ENCODE data around the gene ZNF135.
A peak's percentile ranks its signal among the peaks of the same experiment; 100 is the strongest.

Gene ZNF135

DNA sequence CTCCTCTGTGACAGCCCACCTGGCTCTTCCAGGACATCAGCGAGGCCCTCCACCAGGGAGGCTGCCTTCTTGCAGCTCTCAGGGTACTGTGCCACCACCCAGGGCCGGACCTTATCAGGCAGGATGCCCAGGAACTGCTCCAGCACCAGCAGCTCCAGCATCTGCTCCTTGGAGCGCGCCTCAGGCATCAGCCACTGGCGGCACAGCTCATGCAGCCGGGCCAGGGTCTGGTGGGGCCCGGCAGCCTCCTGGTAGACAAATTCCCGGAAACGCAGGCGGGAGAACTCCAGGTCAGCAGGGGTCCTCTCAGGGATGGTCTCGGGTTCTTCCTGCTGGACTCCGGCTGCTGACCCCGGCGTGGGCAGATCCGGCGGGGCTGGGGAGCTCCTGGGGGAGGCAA is 30.8 kb downstream of the ZNF135 start:
- no peak for DNase-seq (ENCODE audit: low read depth)
- TF ChIP-seq, protein P1, sequence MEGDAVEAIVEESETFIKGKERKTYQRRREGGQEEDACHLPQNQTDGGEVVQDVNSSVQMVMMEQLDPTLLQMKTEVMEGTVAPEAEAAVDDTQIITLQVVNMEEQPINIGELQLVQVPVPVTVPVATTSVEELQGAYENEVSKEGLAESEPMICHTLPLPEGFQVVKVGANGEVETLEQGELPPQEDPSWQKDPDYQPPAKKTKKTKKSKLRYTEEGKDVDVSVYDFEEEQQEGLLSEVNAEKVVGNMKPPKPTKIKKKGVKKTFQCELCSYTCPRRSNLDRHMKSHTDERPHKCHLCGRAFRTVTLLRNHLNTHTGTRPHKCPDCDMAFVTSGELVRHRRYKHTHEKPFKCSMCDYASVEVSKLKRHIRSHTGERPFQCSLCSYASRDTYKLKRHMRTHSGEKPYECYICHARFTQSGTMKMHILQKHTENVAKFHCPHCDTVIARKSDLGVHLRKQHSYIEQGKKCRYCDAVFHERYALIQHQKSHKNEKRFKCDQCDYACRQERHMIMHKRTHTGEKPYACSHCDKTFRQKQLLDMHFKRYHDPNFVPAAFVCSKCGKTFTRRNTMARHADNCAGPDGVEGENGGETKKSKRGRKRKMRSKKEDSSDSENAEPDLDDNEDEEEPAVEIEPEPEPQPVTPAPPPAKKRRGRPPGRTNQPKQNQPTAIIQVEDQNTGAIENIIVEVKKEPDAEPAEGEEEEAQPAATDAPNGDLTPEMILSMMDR (IDR thresholded peaks at IDR 0.05; ENCODE audit: insufficient read depth, low read depth, low read length, missing control alignments): no peak
- no peak overlapping the region for H3K4me3 ChIP-seq (ENCODE audit: low read length)

DNA sequence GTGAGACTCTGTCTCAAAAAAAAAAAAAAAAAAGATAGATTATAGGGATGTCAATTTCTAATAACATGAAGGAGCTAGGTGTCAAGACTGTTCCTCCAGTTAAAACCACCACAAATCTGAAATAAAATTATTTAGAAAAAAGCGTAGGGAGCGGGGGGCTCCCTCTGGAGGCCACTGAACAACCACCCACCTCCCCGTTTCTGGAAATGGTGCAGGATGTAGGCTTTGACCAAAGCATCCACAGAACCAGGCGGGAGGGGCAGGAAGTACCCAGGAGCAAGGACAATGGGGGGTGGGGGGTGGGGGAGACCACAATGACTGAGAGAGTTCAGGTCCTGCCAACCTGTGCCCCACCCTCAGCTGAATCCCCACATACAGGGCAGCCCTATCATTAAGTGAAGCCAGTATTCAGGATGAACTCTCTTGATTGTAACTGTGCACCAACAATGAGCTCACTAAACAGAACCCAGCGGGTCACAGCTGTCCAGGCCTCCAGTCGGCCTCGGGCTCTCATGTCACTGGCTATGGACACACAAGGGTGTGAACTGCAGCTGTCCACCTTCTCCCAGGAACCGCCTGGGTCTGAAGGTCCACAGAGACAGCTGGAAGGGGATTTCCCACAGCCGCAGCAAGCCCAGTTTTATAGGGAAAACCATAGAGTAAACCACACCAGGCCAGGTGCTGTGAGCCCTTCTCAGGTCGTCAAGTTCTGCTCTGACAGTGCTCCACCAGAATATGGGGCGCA is 32.3 kb downstream of the ZNF135 start:
- no peak overlapping the region for H3K4me3 ChIP-seq (ENCODE audit: low read length)
- TF ChIP-seq, protein P1 (IDR thresholded peaks at IDR 0.05; ENCODE audit: insufficient read depth, low read depth, low read length, missing control alignments): no peak
- no peak for DNase-seq (ENCODE audit: low read depth)

DNA sequence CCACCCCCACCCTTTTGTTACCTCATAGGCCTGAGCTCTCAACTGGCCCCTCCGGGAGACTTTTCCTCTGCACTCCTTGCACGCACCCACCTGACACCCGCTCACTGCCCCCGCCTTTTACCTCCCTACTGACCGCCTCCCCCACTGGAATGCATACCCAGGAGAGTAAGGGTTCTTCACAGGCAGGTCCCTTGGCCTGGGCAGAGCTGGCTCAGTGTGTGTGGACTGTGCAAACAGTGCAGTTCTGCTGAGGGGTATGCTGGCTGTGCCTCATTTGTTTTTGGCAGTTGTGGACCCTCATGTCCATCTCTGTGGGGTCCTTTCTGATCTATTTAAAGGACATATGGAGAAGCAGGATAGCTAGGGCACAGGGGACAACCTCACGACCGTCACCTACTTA is 34.0 kb downstream of the ZNF135 start:
- TF ChIP-seq, protein P1 (IDR thresholded peaks at IDR 0.05; ENCODE audit: insufficient read depth, low read depth, low read length, missing control alignments): no peak
- no peak for DNase-seq (ENCODE audit: low read depth)

DNA sequence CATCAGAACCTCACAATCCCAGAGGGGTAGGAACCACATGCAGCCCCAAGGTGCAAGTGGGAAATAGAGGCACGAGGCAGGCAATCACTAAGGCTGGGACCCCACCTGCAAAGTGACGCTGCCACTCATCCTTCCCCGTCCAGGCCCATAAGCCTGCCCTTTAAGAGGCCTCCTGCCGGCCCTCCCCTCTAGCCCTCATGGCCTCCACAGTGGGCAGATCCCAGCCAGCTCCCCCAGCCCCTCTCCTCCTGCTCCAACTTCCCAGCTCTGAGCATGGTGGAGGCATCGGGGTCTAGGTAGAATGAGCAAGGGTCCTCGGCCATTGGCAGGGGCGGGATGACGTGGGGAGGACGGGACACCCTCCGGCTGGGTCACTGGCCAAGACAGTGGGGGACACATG is 36.2 kb downstream of the ZNF135 start:
- DNase-seq (ENCODE audit: low read depth): no peak
- no peak overlapping the region for H3K4me3 ChIP-seq (ENCODE audit: low read length)
- TF ChIP-seq, protein P1 (IDR thresholded peaks at IDR 0.05; ENCODE audit: insufficient read depth, low read depth, low read length, missing control alignments): no peak

More for the DNA sequence above, 34.0 kb downstream of the ZNF135 start:
- no peak overlapping the region for H3K4me3 ChIP-seq (ENCODE audit: low read length)

DNA sequence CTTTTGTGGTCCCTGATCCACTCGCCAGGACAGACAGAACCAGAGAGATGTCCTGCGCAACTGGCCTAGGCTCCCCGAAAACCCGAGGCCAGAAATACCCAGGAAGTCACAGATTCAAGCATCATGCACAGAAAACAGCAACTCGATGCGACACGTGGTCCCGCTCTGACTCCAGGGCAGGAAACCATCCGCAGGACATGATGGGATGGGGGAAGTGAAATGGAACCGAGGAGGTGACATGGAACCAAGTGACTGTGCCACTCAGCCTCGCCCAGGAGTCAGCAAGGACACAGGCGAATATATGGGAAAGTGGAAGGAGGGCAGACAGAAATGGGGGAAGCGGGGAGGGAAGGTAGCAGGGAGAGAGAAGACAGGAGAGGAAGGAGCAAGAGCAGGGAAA is 37.8 kb downstream of the ZNF135 start:
- TF ChIP-seq, protein P1 (IDR thresholded peaks at IDR 0.05; ENCODE audit: insufficient read depth, low read depth, low read length, missing control alignments): no peak
- peak overlapping the region; percentile 89 for H3K4me3 ChIP-seq (ENCODE audit: low read length)
- no peak for DNase-seq (ENCODE audit: low read depth)

DNA sequence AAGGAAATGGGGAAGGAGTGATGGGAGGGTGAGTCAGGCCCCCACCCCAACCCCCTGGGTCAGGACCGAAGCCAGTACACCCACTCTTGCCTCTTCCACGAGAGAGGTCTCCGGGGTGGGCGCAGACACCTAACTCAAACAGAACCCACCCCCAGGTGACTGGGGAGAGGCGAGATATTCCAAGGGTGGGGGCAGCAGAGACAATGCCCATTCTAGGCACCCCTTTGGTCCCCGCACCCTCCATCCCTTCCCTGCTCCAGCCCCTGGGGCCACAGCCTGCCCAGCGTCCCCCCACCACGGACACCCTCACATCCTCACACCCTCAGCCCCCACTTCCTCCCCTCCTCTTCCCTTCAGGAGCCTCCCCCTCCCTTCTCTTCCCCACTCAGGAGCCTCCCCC is 38.3 kb downstream of the ZNF135 start:
- H3K4me3 ChIP-seq (ENCODE audit: low read length): peak overlapping the region; percentile 89
- no peak for DNase-seq (ENCODE audit: low read depth)
- TF ChIP-seq, protein P1 (IDR thresholded peaks at IDR 0.05; ENCODE audit: insufficient read depth, low read depth, low read length, missing control alignments): no peak

Measured in epithelial cell of esophagus (primary cell).